Body of pancreas (tissue), 4 donors: ENCODE data around the gene CDHR3.

ENCODE experiments used
- CTCF ChIP-seq, 7 experiments: fragments of 450-650 bp in 4 of 7; fragments of 200-600 bp in 3 of 7; sonication (generic) in 3 of 7; IDR thresholded peaks; one replicate each; pipeline ENCODE4 v1.5.1; 2016 to 2019; ENCODE audit warnings: antibody characterized with exemption in 7 of 7
- POLR2A ChIP-seq, 3 donors: fragments of 450-650 bp; IDR thresholded peaks; one replicate each; pipeline ENCODE4 v1.6.1; 2016; ENCODE audit warnings: antibody characterized with exemption in 3 of 3, mild to moderate bottlenecking in 2 of 3

- TF ChIP-seq POLR2A (IDR thresholded peaks at IDR 0.05) = no peak
- no peak for TF ChIP-seq CTCF (IDR thresholded peaks at IDR 0.05)
Measured at GRCh38 chr7:105987046-105987445, 24.0 kb downstream of the CDHR3 start.
